Keratinocyte (primary cell): ENCODE data around the gene GPRC5C. TPM values are rescaled to one million over a fixed set of nuclear protein-coding genes. Genes with fewer than 3 reads are reported as not detected.

Experiments
- DNase-seq: peaks from one replicate; pipeline ENCODE4 v3.0.0-alpha.2; 2011; ENCODE audit warnings: low read depth, missing footprints, low spot score
- FAIRE-seq: peaks from 2 replicates; lab custom pipeline; 2011; peaks lifted over from hg19 to GRCh38; lab: Jason Lieb, UNC
- H2AFZ ChIP-seq: 2 replicates; pipeline ENCODE4 v1.6.0; 2012; ENCODE audit warnings: low read length, control low read depth, inconsistent platforms; ENCODE audit not compliant: control insufficient read depth
- H3K27ac ChIP-seq: 2 replicates; pipeline ENCODE4 v1.5.1; 2011; ENCODE audit warnings: low read length; ENCODE audit not compliant: control insufficient read depth, insufficient read depth
- H3K27me3 ChIP-seq: 3 replicates; pipeline ENCODE4 v1.6.0; 2011; ENCODE audit warnings: low read length; ENCODE audit not compliant: control insufficient read depth, insufficient read depth; ENCODE audit errors: extremely low read depth
- H3K36me3 ChIP-seq, 2 experiments: 2 replicates in 1 of 2; 3 replicates in 1 of 2; pipeline ENCODE4 v1.5.1; 2011; ENCODE audit warnings: low read length in 2 of 2, mild to moderate bottlenecking in 1 of 2; ENCODE audit not compliant: control insufficient read depth in 2 of 2, insufficient read depth in 2 of 2; ENCODE audit errors: extremely low read depth in 1 of 2
- H3K4me1 ChIP-seq: 3 replicates; pipeline ENCODE4 v1.5.1; 2011; ENCODE audit warnings: low read length; ENCODE audit not compliant: control insufficient read depth, insufficient read depth; ENCODE audit errors: extremely low read depth
- H3K4me2 ChIP-seq: 3 replicates; pipeline ENCODE4 v1.6.0; 2011; ENCODE audit warnings: low read depth, low read length; ENCODE audit not compliant: control insufficient read depth, insufficient read depth; ENCODE audit errors: extremely low read depth
- H3K4me3 ChIP-seq, 3 experiments: fragments of 200-600 bp in 1 of 3; sonication (generic) in 1 of 3; 2 replicates in 2 of 3; 3 replicates in 1 of 3; pipeline ENCODE4 v1.5.1; 2011 to 2016; ENCODE audit warnings: low read length in 3 of 3, mild to moderate bottlenecking in 3 of 3, control low read depth in 2 of 3, inconsistent platforms in 1 of 3, low read depth in 1 of 3, mixed read lengths in 1 of 3, mixed run types in 1 of 3, moderate library complexity in 1 of 3; ENCODE audit not compliant: control insufficient read depth in 2 of 3, insufficient read depth in 2 of 3; ENCODE audit errors: extremely low read depth in 1 of 3
- H3K79me2 ChIP-seq: 2 replicates; pipeline ENCODE4 v1.6.0; 2012; ENCODE audit warnings: low read length; ENCODE audit not compliant: control insufficient read depth, insufficient read depth
- H3K9ac ChIP-seq: 3 replicates; pipeline ENCODE4 v1.6.0; 2011; ENCODE audit warnings: low read length; ENCODE audit not compliant: control insufficient read depth, insufficient read depth; ENCODE audit errors: extremely low read depth
- H3K9me1 ChIP-seq: 3 replicates; pipeline ENCODE4 v1.6.0; 2011; ENCODE audit warnings: low read length; ENCODE audit not compliant: control insufficient read depth, insufficient read depth; ENCODE audit errors: extremely low read depth
- H3K9me3 ChIP-seq: 2 replicates; pipeline ENCODE4 v1.5.1; 2012; ENCODE audit warnings: low read depth, low read length; ENCODE audit not compliant: control insufficient read depth
- H4K20me1 ChIP-seq: 3 replicates; pipeline ENCODE4 v1.6.0; 2011; ENCODE audit warnings: low read length; ENCODE audit not compliant: control insufficient read depth, insufficient read depth; ENCODE audit errors: extremely low read depth
- CTCF ChIP-seq, 3 experiments: IDR thresholded peaks in 1 of 3; conservative IDR thresholded peaks in 1 of 3; optimal IDR thresholded peaks in 1 of 3; 2 replicates in 2 of 3; 3 replicates in 1 of 3; pipeline versions ENCODE3 to v1.5.1; 2011; ENCODE audit warnings: low read length in 3 of 3, mild to moderate bottlenecking in 3 of 3, moderate library complexity in 2 of 3, control low read depth in 1 of 3, inconsistent platforms in 1 of 3; ENCODE audit not compliant: insufficient read depth in 2 of 3; ENCODE audit errors: extremely low read depth in 1 of 3
- EZH2 ChIP-seq: IDR thresholded peaks from one replicate; pipeline ENCODE4 v1.6.1; 2012; ENCODE audit warnings: inconsistent platforms, mild to moderate bottlenecking, low read length, moderate library complexity
- dilution Hi-C: fragments of 300-500 bp; cut with MboI; formaldehyde crosslinking; loops from one replicate; pipeline ENCODE4 v1.7.0; 2020; ENCODE audit warnings: low sequenced_read_pairs; ENCODE audit not compliant: extremely low pct_ligation_motif_present
- polyA plus RNA-seq, 5 experiments: library from polyadenylated mRNA; depleted of rRNA in 3 of 5; stranded (reverse) in 3 of 5; stranded (forward) in 1 of 5; unstranded in 1 of 5; fragments of >200 nt; gene quantifications; 1 replicate in 1 of 5; 2 replicates in 3 of 5; 3 replicates in 1 of 5; pipeline versions ENCODE4 v1.2.1 to v1.2.3, GENCODE V29; 2011 to 2012; ENCODE audit warnings: missing spikeins in 2 of 5, low read depth in 1 of 5, low replicate concordance in 1 of 5

The GPRC5C gene
- polyA plus RNA-seq, 1 donor (not counting 4 experiments of a cell fraction or from before 2014, with no cell fraction given), result 24.2 TPM

GRCh38 chr17:74447628-74448159 lies 15.8 kb downstream of the GPRC5C start:
- FAIRE-seq (no peak), DNase-seq (no peak)
- no peak overlapping the region for H3K4me3 ChIP-seq
- peaks cover 0 to 1% of the 10 kb centered on the region in 2 experiments for H3K36me3 ChIP-seq
- TF ChIP-seq EZH2, result no peak
- no peak for TF ChIP-seq CTCF (optimal IDR thresholded peaks at IDR 0.05 in 1 of 3, IDR thresholded peaks at IDR 0.05 in 1 of 3, conservative IDR thresholded peaks at IDR 0.05 in 1 of 3; ENCODE audit: extremely low read depth in 1 of 3, insufficient read depth in 2 of 3, low read length in 3 of 3)
- no peak overlapping the region for H3K9ac ChIP-seq
- no peak overlapping the region for H3K27ac ChIP-seq
- no peaks in the 10 kb centered on the region for H3K9me1 ChIP-seq
- no peaks in the 10 kb centered on the region for H3K9me3 ChIP-seq
- no peak overlapping the region for H2AFZ ChIP-seq
- no peaks in the 10 kb centered on the region for H4K20me1 ChIP-seq
- no peaks in the 10 kb centered on the region for H3K79me2 ChIP-seq
- dilution Hi-C loops, result no loop called here
- peaks cover 9% of the 10 kb centered on the region for H3K4me1 ChIP-seq
- H3K4me2 ChIP-seq, result no peak overlapping the region
- H3K27me3 ChIP-seq, result peaks cover 10% of the 10 kb centered on the region

- H2AFZ ChIP-seq, result no peak overlapping the region
- peaks cover 5% of the 10 kb centered on the region for H3K4me1 ChIP-seq
- dilution Hi-C loops, result no loop called here
- H3K27ac ChIP-seq, result no peak overlapping the region
- H3K9ac ChIP-seq, result no peak overlapping the region
- H3K4me3 ChIP-seq, result no peak overlapping the region
- H3K79me2 ChIP-seq, result no peaks in the 10 kb centered on the region
- TF ChIP-seq EZH2, result no peak
- TF ChIP-seq CTCF (optimal IDR thresholded peaks at IDR 0.05 in 1 of 3, IDR thresholded peaks at IDR 0.05 in 1 of 3, conservative IDR thresholded peaks at IDR 0.05 in 1 of 3; ENCODE audit: extremely low read depth in 1 of 3, insufficient read depth in 2 of 3, low read length in 3 of 3), result no peak
- no peak overlapping the region for H3K4me2 ChIP-seq
- peaks cover 20% of the 10 kb centered on the region for H3K27me3 ChIP-seq
- no peaks in the 10 kb centered on the region for H3K9me3 ChIP-seq
- DNase-seq (no peak), FAIRE-seq (no peak)
- H3K9me1 ChIP-seq, result no peaks in the 10 kb centered on the region
- H3K36me3 ChIP-seq, result peaks cover 0 to 1% of the 10 kb centered on the region in 2 experiments
- H4K20me1 ChIP-seq, result no peaks in the 10 kb centered on the region
These were observed 16.9 kb downstream of the GPRC5C start for GRCh38 chr17:74448756-74449155.
